Astrocyte of the spinal cord (primary cell): ENCODE data around the gene SOX30.

Experiments
- DNase-seq: peaks from one replicate; pipeline ENCODE4 v3.0.0; 2011; ENCODE audit warnings: low read depth, low spot score
- H3K4me3 ChIP-seq: 2 replicates; pipeline ENCODE4 v1.5.1; 2011; ENCODE audit warnings: low read depth, mild to moderate bottlenecking, low read length, moderate library complexity
- CTCF ChIP-seq: IDR thresholded peaks from 2 replicates; pipeline ENCODE4 v1.5.1; 2012; ENCODE audit warnings: low read depth, mild to moderate bottlenecking, low read length, inconsistent platforms
- in situ Hi-C: cut with HindIII; loops from 2 replicates; pipeline ENCODE4 v1.10.0; 2017; ENCODE audit warnings: low sequenced_read_pairs

SOX30 gene

GRCh38 chr5:157593052-157593757, 59.0 kb downstream of the SOX30 start:
- H3K4me3 ChIP-seq, result no peak overlapping the region
- in situ Hi-C loops, result no loop called here
- no peak for DNase-seq
- no peak for TF ChIP-seq CTCF

DNA sequence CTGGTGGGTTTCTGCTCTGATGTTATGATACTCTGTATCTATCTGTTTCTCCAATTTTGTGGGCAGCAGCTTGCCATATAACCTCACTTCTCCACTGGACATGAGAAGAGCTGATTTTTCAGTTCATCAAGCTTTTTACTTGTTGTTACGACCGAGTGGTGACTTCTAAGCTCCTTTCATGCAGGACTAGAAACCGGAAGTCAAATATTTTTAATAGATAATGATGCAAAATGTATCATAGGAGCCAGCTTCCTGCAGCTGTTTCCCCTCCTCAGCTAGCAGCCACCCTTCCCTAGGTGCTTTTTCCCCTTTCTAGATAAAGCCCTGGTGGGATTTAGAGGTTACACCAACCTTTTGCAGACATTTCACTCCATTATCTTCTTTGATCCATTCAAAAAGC, 59.6 kb downstream of the SOX30 start:
- TF ChIP-seq CTCF, result no peak
- DNase-seq, result no peak
- no peak overlapping the region for H3K4me3 ChIP-seq
- in situ Hi-C loops, result no loop called here

GRCh38 chr5:157590478-157590877, 61.8 kb downstream of the SOX30 start:
- in situ Hi-C loops, result no loop called here
- DNase-seq, result no peak
- no peak for TF ChIP-seq CTCF
- H3K4me3 ChIP-seq, result no peak overlapping the region

DNA sequence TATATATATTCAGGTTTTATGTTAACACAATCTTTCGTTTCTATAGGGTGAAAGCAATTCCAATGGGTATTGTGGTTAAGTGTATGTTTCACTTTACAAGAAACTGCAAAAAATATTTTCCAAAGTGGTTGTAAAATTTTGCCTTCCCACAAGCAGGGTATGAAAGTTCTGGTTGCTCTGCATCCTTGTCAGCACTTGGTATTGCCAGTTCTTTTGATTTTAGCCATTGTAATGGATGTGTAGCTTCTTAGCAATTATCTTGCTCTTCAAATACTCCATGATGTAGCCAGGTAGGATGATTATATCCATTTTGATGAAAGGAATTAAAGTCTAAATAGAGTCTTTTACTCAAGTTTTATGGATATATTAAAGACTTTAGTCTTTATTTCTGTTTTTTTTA, 67.6 kb downstream of the SOX30 start:
- DNase-seq, result no peak
- H3K4me3 ChIP-seq, result no peak overlapping the region
- in situ Hi-C loops, result no loop called here
- TF ChIP-seq CTCF, result no peak

GRCh38 chr5:157582731-157583620, 69.3 kb downstream of the SOX30 start:
- TF ChIP-seq CTCF, result peak; percentile 14
- no peak overlapping the region for H3K4me3 ChIP-seq
- in situ Hi-C loops, result no loop called here
- no peak for DNase-seq

DNA sequence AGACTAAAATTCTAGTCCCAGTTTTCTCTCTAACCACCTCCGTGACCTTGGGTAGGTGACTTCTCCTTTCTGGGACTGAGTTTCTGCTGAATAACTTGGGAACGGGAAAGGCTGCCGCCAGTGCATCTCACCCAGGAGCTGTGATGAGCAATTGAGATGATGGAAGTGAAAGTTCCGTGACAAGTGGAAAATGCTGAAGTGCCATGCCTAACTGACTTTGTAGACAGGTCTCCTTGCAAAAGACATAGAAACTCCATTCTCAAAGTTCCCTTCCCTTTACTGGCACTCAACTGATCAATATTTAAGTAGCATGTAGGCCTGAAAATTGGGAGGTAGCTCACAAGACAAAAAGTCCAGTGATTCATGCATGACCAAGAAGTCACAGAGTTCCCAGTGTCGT, 70.3 kb downstream of the SOX30 start:
- no peak for TF ChIP-seq CTCF
- no peak overlapping the region for H3K4me3 ChIP-seq
- DNase-seq, result no peak
- in situ Hi-C loops, result no loop called here
